ENCODE results near the gene WHRN.

Gene WHRN

GRCh38 chr9:114471157-114471556 lies 34.1 kb downstream of the WHRN start:
- Histone ChIP-seq H3K36me3 (ENCODE audit: low read length) (no peaks in the 10 kb centered on the region), H3K79me2 (ENCODE audit: insufficient read depth, low read length) (no peaks in the 10 kb centered on the region), H3K9ac (ENCODE audit: low read length) (no peak overlapping the region), H3K27ac (ENCODE audit: low read depth, low read length) (no peak overlapping the region), H2AFZ (ENCODE audit: low read depth, low read length, severe bottlenecking) (no peak overlapping the region), H4K20me1 (ENCODE audit: low read depth, low read length) (no peaks in the 10 kb centered on the region), H3K9me2 (replicated peaks; ENCODE audit: insufficient read depth, low read length) (no peaks in the 10 kb centered on the region), H3K4me3 (ENCODE audit: insufficient read depth, low read length, poor library complexity, severe bottlenecking) (no peak overlapping the region), H3F3A (ENCODE audit: insufficient read depth) (no peaks in the 10 kb centered on the region), H3K4me2 (ENCODE audit: low read depth, low read length, poor library complexity, severe bottlenecking) (no peak overlapping the region), H3K27me3 (ENCODE audit: low read length) (no peaks in the 10 kb centered on the region), H3K9me3 (ENCODE audit: insufficient read depth, low read length) (no peaks in the 10 kb centered on the region)
- no peak for TF ChIP-seq EZH2phosphoT487 (conservative IDR thresholded peaks at IDR 0.05; ENCODE audit: low read length)
- TF ChIP-seq CTCF (IDR thresholded peaks at IDR 0.05; ENCODE audit: insufficient read depth, low read length, poor library complexity, severe bottlenecking) = no peak

- Histone ChIP-seq H3K27me3 (ENCODE audit: low read length) (no peaks in the 10 kb centered on the region), H3K9me3 (ENCODE audit: insufficient read depth, low read length) (no peaks in the 10 kb centered on the region), H3F3A (ENCODE audit: insufficient read depth) (no peaks in the 10 kb centered on the region), H2AFZ (ENCODE audit: low read depth, low read length, severe bottlenecking) (no peak overlapping the region), H3K79me2 (ENCODE audit: insufficient read depth, low read length) (no peaks in the 10 kb centered on the region), H3K27ac (ENCODE audit: low read depth, low read length) (no peak overlapping the region), H3K4me2 (ENCODE audit: low read depth, low read length, poor library complexity, severe bottlenecking) (no peak overlapping the region), H3K9me2 (replicated peaks; ENCODE audit: insufficient read depth, low read length) (no peaks in the 10 kb centered on the region), H4K20me1 (ENCODE audit: low read depth, low read length) (no peaks in the 10 kb centered on the region), H3K4me3 (ENCODE audit: insufficient read depth, low read length, poor library complexity, severe bottlenecking) (no peak overlapping the region), H3K36me3 (ENCODE audit: low read length) (no peaks in the 10 kb centered on the region), H3K9ac (ENCODE audit: low read length) (no peak overlapping the region)
- TF ChIP-seq CTCF (IDR thresholded peaks at IDR 0.05; ENCODE audit: insufficient read depth, low read length, poor library complexity, severe bottlenecking) (no peak), EZH2phosphoT487 (conservative IDR thresholded peaks at IDR 0.05; ENCODE audit: low read length) (no peak)
Measured at GRCh38 chr9:114470581-114470980, 34.7 kb downstream of the WHRN start.

GRCh38 chr9:114470121-114470520 lies 35.2 kb downstream of the WHRN start:
- Histone ChIP-seq H3K9ac (ENCODE audit: low read length) (no peak overlapping the region), H3K36me3 (ENCODE audit: low read length) (no peaks in the 10 kb centered on the region), H3K4me3 (ENCODE audit: insufficient read depth, low read length, poor library complexity, severe bottlenecking) (no peak overlapping the region)

More at GRCh38 chr9:114470121-114470520, 35.2 kb downstream of the WHRN start:
- TF ChIP-seq CTCF (IDR thresholded peaks at IDR 0.05; ENCODE audit: insufficient read depth, low read length, poor library complexity, severe bottlenecking) (no peak), EZH2phosphoT487 (conservative IDR thresholded peaks at IDR 0.05; ENCODE audit: low read length) (no peak)
- H4K20me1 ChIP-seq (ENCODE audit: low read depth, low read length) = no peaks in the 10 kb centered on the region
- no peaks in the 10 kb centered on the region for H3K27me3 ChIP-seq (ENCODE audit: low read length)
- no peaks in the 10 kb centered on the region for H3F3A ChIP-seq (ENCODE audit: insufficient read depth)
- no peaks in the 10 kb centered on the region for H3K9me3 ChIP-seq (ENCODE audit: insufficient read depth, low read length)
- H3K4me2 ChIP-seq (ENCODE audit: low read depth, low read length, poor library complexity, severe bottlenecking) = no peak overlapping the region
- no peaks in the 10 kb centered on the region for H3K9me2 ChIP-seq (replicated peaks; ENCODE audit: insufficient read depth, low read length)
- no peaks in the 10 kb centered on the region for H3K79me2 ChIP-seq (ENCODE audit: insufficient read depth, low read length)
- no peak overlapping the region for H3K27ac ChIP-seq (ENCODE audit: low read depth, low read length)
- no peak overlapping the region for H2AFZ ChIP-seq (ENCODE audit: low read depth, low read length, severe bottlenecking)
